Dermis microvascular lymphatic vessel endothelial cell (primary cell): ENCODE measurements around the gene ARMC9. TPM values are rescaled to one million over a fixed set of nuclear protein-coding genes. Genes with fewer than 3 reads are reported as not detected.

Experiments
- DNase-seq, 2 donors: peaks; one replicate each; pipeline versions ENCODE4 v3.0.0 to v3.0.0-alpha.2; 2010; ENCODE audit warnings: low read depth in 2 of 2
- total RNA-seq: library from RNA; depleted of rRNA; stranded (reverse); fragments of >200 nt; gene quantifications from 2 replicates; pipeline ENCODE4 v1.2.1, GENCODE V29; 2014

The ARMC9 gene
- total RNA-seq, 1 donor from 2014 or later, result 6.0 TPM

- no peak for DNase-seq
Measured at GRCh38 chr2:231308219-231308618, 109.8 kb downstream of the ARMC9 start.

DNA sequence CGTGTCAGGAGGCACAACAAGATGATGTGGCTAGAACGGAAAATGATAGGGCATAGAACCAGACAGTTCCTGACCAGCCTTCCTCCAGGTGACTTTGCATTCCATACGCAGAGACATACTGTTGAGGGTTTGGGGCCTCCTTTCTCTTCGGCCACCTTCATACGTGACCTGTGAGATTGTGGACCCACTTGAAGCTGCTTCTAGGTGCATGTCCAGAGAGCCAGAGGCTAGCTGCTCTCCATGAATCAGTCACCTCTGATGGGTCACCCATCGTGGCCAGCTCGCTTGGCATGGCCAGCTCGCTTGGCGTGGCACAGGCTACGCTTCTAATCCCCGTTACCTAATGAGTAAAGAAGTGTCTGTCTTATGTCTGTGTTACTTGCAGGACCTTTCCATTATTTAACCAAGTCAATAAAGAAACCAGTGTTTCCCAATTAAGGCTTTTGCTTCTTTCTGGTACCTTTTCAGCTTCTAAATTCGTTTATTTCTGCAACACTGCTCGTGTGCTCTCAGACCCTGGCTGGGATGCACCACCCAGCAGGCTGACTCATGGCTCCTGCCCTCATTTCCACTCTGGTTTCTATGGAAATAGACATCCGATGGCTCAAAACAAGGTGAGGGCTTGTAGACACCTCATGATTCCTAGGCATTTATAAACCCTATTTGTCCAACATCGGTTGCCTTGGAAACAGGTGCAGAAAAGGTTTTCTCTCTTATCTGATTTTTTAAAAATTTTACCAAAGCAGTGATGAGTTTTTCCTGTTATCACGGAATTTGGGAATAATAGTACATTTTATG lies 110.4 kb downstream of the ARMC9 start:
- peak; percentile 49 to 58 for DNase-seq

GRCh38 chr2:231312066-231312465 lies 113.6 kb downstream of the ARMC9 start:
- no peak for DNase-seq

- DNase-seq, result no peak
Measured at GRCh38 chr2:231315896-231316295, 117.5 kb downstream of the ARMC9 start.

- no peak for DNase-seq
Measured at GRCh38 chr2:231317579-231317978, 119.1 kb downstream of the ARMC9 start.

DNA sequence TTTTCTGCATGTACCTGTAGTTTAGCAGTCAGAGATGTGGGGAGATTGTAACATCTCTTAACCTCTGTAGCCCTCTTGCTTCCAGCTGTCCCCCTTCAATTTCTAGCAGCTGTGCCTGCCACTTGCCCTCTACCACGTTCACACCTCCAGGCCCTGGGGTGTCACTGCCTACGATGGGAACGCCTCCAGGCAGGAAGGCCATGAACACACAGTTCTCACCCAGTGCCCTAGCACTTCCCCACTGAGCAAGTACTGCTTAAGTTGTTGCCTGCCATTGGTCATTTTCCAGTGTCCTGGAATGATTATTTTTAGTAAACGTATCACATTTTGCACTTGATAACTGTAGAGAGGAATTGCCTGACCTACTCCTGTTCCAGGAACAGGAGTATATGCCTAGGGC lies 120.0 kb downstream of the ARMC9 start:
- DNase-seq, result no peak

DNA sequence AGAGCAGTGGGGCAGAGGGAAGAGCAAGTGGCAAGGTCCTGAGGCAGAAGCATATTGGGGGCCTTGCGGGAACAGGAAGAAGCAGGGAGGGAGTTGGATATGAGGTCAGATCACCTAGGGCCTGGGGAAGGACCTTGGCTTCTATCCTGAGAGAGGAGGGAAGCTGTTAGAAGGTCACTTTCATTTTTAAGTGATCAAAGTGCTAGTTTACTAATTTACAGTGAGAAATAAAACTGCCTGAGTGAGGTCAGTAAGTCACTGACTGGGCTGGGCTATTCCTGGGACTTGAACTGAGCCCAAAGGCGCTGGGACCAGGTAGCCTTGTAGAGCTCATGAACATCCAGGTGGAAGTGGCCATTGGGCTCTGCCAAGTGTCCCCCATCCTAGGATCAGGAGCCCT lies 120.5 kb downstream of the ARMC9 start:
- no peak for DNase-seq

GRCh38 chr2:231319867-231320266 lies 121.4 kb downstream of the ARMC9 start:
- DNase-seq, result no peak

- no peak for DNase-seq
Measured at GRCh38 chr2:231321021-231321420, 122.6 kb downstream of the ARMC9 start.

- DNase-seq, result no peak
Measured at GRCh38 chr2:231321556-231322334, 123.3 kb downstream of the ARMC9 start.

DNA sequence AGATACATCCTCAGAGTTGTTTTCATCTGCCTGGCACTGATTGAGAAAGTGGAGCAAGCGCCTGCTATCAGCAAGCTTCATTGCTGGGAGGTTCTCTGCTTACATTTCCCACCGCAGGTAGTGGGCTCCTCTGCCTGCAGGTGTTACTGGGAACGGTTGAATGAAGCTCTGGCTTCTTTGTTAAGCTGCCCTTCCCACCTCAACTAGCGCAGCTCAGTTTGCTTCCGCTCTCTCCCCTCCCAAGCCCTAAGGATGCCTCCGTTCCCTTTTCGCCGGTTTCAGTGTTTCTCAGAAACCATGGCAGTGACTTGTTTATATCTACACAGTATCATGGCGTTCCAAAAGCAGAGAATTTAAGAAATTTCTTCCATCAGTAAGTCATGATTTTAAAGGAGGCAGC lies 124.9 kb downstream of the ARMC9 start:
- DNase-seq, result no peak

- no peak for DNase-seq
Measured at GRCh38 chr2:231325826-231326225, 127.4 kb downstream of the ARMC9 start.

DNA sequence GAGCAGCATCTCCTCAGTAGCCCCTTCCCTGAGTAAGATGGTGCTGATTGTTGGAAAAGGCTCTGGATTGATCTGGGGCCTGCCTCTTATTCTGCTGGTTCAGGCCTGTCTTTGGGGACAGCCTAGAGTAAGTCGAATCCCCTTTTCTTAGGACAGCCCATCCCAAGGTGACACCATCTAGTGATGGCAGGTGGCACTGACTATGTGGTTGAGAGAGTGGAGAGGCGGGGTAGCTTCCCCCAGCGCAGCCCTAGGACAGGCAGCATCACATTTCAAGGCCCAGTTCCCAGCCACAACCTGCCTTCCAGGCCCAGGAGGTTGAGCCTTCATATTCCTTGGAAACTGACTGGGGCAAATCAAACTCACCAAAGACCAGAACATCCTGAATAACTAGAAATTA lies 128.0 kb downstream of the ARMC9 start:
- no peak for DNase-seq

GRCh38 chr2:231330311-231330710 lies 131.9 kb downstream of the ARMC9 start:
- DNase-seq, result no peak

GRCh38 chr2:231331533-231331932 lies 133.1 kb downstream of the ARMC9 start:
- no peak for DNase-seq

- peak in 1 of 2 donors; percentile 19 for DNase-seq
Measured at GRCh38 chr2:231332388-231332787, 134.0 kb downstream of the ARMC9 start.

DNA sequence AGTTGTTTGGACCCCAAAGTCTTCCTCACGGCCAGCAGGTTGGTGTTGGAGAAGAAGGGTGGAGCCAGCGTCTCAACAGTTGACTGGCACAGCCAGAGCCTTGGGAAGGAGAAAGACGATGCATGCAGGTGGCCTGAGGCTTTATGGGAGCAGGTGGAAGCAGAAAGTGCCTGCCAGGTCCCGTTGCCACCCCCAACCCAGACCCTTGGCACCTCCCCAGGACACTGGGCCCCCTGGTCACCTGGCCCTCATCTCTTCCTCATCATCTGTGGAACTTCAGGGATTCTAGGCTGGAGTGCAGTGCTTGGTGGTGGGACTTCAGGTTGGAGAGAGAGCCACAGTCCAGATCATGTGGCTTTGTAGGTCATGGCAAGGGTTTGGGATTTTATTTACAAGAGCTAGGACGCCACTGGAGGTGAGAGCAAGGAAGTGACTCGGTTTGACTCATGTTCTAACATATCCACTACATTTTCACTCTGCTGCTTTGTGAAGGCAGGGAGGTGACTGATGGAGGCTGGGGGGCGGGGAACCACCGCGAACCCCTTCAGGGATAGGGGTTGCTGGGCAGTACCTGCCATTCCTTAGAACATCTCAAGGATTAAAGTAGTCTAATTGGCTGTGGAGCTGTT lies 134.6 kb downstream of the ARMC9 start:
- DNase-seq, result peak in 1 of 2 donors; percentile 5

GRCh38 chr2:231334179-231334930 lies 135.9 kb downstream of the ARMC9 start:
- peak in 1 of 2 donors; percentile 28 for DNase-seq

GRCh38 chr2:231334981-231335380 lies 136.6 kb downstream of the ARMC9 start:
- no peak for DNase-seq

DNA sequence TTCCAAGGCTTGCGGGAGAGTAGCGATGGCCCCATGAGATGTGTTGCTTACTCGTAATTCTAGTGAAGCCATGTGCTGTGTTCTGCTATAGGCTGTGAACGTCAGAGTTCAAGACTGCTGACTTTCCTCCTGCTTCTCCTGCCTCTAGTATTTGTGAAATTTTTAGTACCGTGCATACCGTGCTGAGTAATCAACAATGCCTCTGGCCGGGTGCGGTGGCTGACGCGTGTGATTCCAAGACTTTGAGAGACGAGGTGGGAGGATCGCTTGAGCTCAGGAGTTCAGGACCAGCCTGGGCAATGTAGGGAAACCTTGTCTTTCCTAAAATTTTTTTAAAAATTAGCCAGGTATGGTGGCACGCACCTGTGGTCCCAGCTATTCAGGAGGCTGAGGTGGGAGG lies 137.2 kb downstream of the ARMC9 start:
- DNase-seq, result no peak

- DNase-seq, result no peak
Measured at GRCh38 chr2:231336236-231336635, 137.8 kb downstream of the ARMC9 start.

DNA sequence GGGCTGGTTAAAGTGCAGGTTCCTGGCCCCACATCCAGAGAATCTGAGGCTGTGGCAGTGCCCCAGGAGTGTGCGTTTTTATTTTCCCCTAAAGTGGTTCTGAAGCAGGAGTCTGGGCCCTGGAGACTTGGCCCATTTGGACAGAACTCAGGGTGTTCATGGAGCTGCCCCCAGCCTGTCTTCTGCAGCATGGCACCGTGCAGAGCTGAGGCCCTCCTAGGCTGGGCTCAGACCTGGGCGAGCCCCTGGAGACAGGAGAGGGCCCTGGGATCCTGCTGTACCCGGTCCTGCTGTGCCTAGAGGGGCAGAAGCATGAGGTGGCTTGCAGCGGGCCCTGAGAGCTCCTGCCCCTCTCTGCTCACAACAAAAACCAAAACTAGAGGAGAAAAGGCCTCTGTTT lies 138.3 kb downstream of the ARMC9 start:
- DNase-seq, result no peak
